Esophagus muscularis mucosa (tissue), 4 donors: Measurements from ENCODE around the gene CCL13. TPM values are rescaled to one million over a fixed set of nuclear protein-coding genes. Genes with fewer than 3 reads are reported as not detected.

Source experiments
- DNase-seq: peaks from one replicate; pipeline ENCODE4 v3.0.0-alpha.2; 2017; ENCODE audit errors: extremely low spot score
- H3K27ac ChIP-seq, 4 donors: fragments of 200-600 bp; sonication (generic); replicated peaks in 1 of 4; 1 replicate in 3 of 4; 2 replicates in 1 of 4; pipeline ENCODE4 v1.5.1; 2016 to 2019; ENCODE audit warnings: mild to moderate bottlenecking in 1 of 4
- H3K27me3 ChIP-seq, 4 donors: fragments of 200-600 bp; sonication (generic); one replicate each; pipeline versions ENCODE4 v1.5.1 to v1.6.0; 2016 to 2019
- H3K36me3 ChIP-seq, 4 donors: fragments of 200-600 bp; sonication (generic); one replicate each; pipeline ENCODE4 v1.5.1; 2016 to 2019
- H3K4me1 ChIP-seq, 4 donors: fragments of 200-600 bp; sonication (generic); one replicate each; pipeline ENCODE4 v1.5.1; 2016 to 2019
- H3K4me3 ChIP-seq, 4 donors: fragments of 200-600 bp; sonication (generic); 1 replicate in 2 of 4; 2 replicates in 2 of 4; pipeline ENCODE4 v1.5.1; 2016 to 2019; ENCODE audit warnings: mild to moderate bottlenecking in 4 of 4, moderate library complexity in 1 of 4
- H3K9me3 ChIP-seq, 4 donors: fragments of 200-600 bp; sonication (generic); 1 replicate in 3 of 4; 2 replicates in 1 of 4; pipeline ENCODE4 v1.5.1; 2016 to 2019
- EP300 ChIP-seq: sonication (generic); formaldehyde crosslinking; IDR thresholded peaks from one replicate; pipeline ENCODE4 v1.6.1; 2017; ENCODE audit warnings: antibody characterized with exemption
- POLR2A ChIP-seq: fragments of 450-650 bp; IDR thresholded peaks from one replicate; pipeline ENCODE4 v1.6.1; 2017; ENCODE audit warnings: antibody characterized with exemption, moderate library complexity, mild to moderate bottlenecking, low read depth
- POLR2AphosphoS5 ChIP-seq, 2 donors: sonication (generic); formaldehyde crosslinking; IDR thresholded peaks; one replicate each; pipeline ENCODE4 v1.6.1; 2017; ENCODE audit warnings: antibody characterized with exemption in 2 of 2
- WGBS: methylation state at CpG from one replicate; pipeline ENCODE4 v1.1.5; 2018; 5-methylcytosine and 5-hydroxymethylcytosine counted together
- intact Hi-C: fragments of 100-400 bp; cut with DNase I; formaldehyde crosslinking; loops from one replicate; pipeline ENCODE4 v1.15.1; 2023
- total RNA-seq, 4 donors: library from RNA; depleted of rRNA; stranded (reverse); fragments of >200 nt; gene quantifications; one replicate each; pipeline versions ENCODE4 v1.1.0 to v1.2.1, GENCODE V29; 2016
- TF ChIP-seq, protein P1 (sequence below), 3 experiments: fragments of 200-600 bp in 2 of 3; fragments of 450-650 bp in 1 of 3; sonication (generic) in 2 of 3; IDR thresholded peaks; one replicate each; pipeline ENCODE4 v1.5.1; 2017 to 2019; ENCODE audit warnings: antibody characterized with exemption in 3 of 3, mild to moderate bottlenecking in 2 of 3, moderate library complexity in 1 of 3

The CCL13 gene
- total RNA-seq, 4 donors from 2014 or later = 0.78 to 3.6 (median 2.0) TPM; not detected in 1

DNA sequence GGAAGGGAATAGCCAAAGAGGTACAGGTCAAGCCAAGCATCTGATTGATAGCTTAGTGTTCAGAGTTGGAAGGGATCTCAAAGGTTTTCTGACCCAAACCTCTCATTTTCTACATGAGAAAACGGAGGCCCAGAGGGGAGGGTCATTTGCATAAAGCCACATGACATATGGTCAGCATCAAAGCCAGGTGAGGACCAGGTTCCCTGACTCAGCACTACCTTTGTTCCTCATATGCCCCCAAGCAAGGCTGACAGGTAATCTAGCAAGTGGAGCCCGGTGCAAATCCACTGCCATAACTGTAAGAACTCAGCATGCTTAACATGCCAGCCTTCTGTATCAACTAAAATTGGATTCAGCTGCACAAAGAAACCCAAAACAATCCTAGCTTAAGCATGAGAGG lies 35.0 kb downstream of the CCL13 start:
- WGBS = 64% methylated on average over 2 of the region's 2 CpGs
- H3K4me3 ChIP-seq = no peak overlapping the region
- H3K27ac ChIP-seq = no peak overlapping the region
- no peak for DNase-seq
- peaks cover 0 to 4% (median 0%) of the 10 kb centered on the region in 4 donors for H3K27me3 ChIP-seq
- no peaks in the 10 kb centered on the region for H3K36me3 ChIP-seq
- TF ChIP-seq, protein P1, sequence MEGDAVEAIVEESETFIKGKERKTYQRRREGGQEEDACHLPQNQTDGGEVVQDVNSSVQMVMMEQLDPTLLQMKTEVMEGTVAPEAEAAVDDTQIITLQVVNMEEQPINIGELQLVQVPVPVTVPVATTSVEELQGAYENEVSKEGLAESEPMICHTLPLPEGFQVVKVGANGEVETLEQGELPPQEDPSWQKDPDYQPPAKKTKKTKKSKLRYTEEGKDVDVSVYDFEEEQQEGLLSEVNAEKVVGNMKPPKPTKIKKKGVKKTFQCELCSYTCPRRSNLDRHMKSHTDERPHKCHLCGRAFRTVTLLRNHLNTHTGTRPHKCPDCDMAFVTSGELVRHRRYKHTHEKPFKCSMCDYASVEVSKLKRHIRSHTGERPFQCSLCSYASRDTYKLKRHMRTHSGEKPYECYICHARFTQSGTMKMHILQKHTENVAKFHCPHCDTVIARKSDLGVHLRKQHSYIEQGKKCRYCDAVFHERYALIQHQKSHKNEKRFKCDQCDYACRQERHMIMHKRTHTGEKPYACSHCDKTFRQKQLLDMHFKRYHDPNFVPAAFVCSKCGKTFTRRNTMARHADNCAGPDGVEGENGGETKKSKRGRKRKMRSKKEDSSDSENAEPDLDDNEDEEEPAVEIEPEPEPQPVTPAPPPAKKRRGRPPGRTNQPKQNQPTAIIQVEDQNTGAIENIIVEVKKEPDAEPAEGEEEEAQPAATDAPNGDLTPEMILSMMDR (IDR thresholded peaks at IDR 0.05) = no peak
- TF ChIP-seq EP300 (no peak), POLR2AphosphoS5 (IDR thresholded peaks at IDR 0.05) (no peak), POLR2A (no peak)
- H3K4me1 ChIP-seq = peaks cover 0 to 3% (median 0%) of the 10 kb centered on the region in 4 donors
- intact Hi-C loops = no loop called here
- H3K9me3 ChIP-seq = no peaks in the 10 kb centered on the region

DNA sequence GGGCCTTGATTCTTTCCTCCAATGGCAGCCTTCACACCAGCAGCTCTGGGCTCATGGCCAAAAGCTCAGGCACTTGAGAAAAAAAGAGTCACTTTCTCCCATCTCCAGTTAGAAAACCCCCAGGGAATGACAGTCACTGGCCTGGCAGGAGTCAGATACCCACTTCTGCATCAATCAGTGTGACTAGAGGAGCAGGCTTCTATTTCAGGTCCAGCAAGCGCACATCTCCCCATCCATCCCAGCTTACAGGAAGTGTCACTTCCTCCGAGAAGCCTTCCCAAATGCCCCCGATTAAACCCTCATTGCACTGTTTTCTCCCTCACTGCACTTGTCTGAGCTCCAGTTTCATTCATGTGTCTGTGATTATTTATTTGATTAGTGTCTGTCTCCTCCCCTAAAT lies 37.1 kb downstream of the CCL13 start:
- intact Hi-C loops = no loop called here
- no peaks in the 10 kb centered on the region for H3K4me1 ChIP-seq
- WGBS = 80% methylated on average over 3 of the region's 3 CpGs

DNA sequence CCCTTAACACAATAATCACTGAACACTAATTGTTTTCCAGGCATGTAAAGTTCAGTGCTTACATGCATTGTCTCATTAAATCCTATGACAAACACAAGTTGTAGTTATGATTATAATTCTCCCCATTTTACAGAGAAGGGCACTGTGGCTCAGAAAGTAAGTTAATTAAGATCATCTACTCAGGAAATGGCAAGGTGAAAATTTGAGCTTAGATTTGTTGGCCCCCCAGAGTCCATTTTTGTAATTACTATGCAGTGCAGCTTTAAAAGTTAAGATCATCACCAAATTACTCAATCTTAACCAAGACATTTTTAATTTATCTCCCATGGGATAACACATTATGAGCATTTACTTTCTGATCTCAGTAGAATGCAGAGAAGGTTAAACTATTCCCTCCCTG lies 41.0 kb downstream of the CCL13 start:
- intact Hi-C loops = no loop called here
- Histone ChIP-seq H3K4me3 (no peak overlapping the region), H3K36me3 (no peaks in the 10 kb centered on the region), H3K4me1 (no peaks in the 10 kb centered on the region), H3K27me3 (peaks cover 0 to 8% (median 0%) of the 10 kb centered on the region in 4 donors), H3K9me3 (no peaks in the 10 kb centered on the region), H3K27ac (no peak overlapping the region)
- DNase-seq = no peak
- no peak for TF ChIP-seq POLR2A

More for the DNA sequence above, 37.1 kb downstream of the CCL13 start:
- no peaks in the 10 kb centered on the region for H3K27me3 ChIP-seq
- TF ChIP-seq POLR2A (no peak), POLR2AphosphoS5 (IDR thresholded peaks at IDR 0.05) (no peak), EP300 (no peak)
- TF ChIP-seq, protein P1 (IDR thresholded peaks at IDR 0.05) = no peak
- no peaks in the 10 kb centered on the region for H3K36me3 ChIP-seq
- no peak overlapping the region for H3K4me3 ChIP-seq
- DNase-seq = no peak
- no peak overlapping the region for H3K27ac ChIP-seq
- H3K9me3 ChIP-seq = no peaks in the 10 kb centered on the region

DNA sequence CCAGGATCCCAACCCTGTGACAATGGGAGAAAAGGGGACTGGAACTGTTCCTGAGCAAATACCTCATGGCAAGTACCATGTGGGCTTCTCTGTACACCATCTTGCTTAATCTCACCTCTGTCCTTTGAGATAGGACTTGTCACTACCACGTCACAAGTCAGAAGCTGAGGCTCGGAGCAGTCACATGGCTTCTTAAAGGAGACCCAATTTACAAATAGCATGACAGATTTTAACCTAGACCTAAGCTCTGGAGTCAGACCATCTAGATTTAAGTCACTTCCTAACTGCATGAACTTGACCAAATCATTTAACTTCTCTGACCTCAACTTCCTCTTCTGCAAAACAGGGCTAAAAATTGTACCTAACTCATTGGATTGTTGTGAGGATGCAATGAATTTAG lies 42.7 kb downstream of the CCL13 start:
- no peaks in the 10 kb centered on the region for H3K36me3 ChIP-seq
- intact Hi-C loops = no loop called here
- H3K27me3 ChIP-seq = peaks cover 0 to 9% (median 0%) of the 10 kb centered on the region in 4 donors
- H3K27ac ChIP-seq = no peak overlapping the region
- H3K4me1 ChIP-seq = no peaks in the 10 kb centered on the region
- no peak for TF ChIP-seq EP300
- no peak for TF ChIP-seq POLR2A
- no peak for TF ChIP-seq POLR2AphosphoS5 (IDR thresholded peaks at IDR 0.05)
- TF ChIP-seq, protein P1 (IDR thresholded peaks at IDR 0.05) = no peak
- DNase-seq = no peak
- 78% methylated on average over 2 of the region's 2 CpGs for WGBS
- H3K4me3 ChIP-seq = no peak overlapping the region
- no peaks in the 10 kb centered on the region for H3K9me3 ChIP-seq

DNA sequence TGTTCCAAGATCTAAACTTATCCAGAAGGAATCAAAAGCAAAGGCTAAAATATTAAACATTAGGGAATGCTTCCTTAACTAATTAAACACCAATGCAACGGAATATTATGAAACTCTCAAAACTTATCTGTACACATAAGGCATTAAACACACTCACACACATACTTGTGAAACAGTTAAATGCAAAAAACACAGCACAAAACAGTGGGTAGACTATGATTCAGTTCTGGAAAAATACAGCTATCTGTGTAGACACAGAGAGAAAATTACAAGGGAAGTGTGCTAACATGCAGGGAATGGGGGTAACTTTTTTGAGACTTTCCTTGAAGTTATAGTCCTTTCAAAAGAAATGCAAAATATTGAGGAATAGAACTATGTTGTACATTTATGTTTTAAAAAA lies 43.4 kb downstream of the CCL13 start:
- DNase-seq = no peak
- H3K4me3 ChIP-seq = no peak overlapping the region
- TF ChIP-seq POLR2AphosphoS5 (IDR thresholded peaks at IDR 0.05) (no peak), POLR2A (no peak), EP300 (no peak)
- TF ChIP-seq, protein P1 (IDR thresholded peaks at IDR 0.05) = no peak
- intact Hi-C loops = no loop called here
- H3K27me3 ChIP-seq = peaks cover 0 to 12% (median 0%) of the 10 kb centered on the region in 4 donors
- no peaks in the 10 kb centered on the region for H3K36me3 ChIP-seq
- no peaks in the 10 kb centered on the region for H3K4me1 ChIP-seq
- no peak overlapping the region for H3K27ac ChIP-seq
- no peaks in the 10 kb centered on the region for H3K9me3 ChIP-seq
- 65% methylated on average over 1 of the region's 1 CpG for WGBS
